Spleen (tissue), 7 donors: ENCODE data around the gene DISC1.

Experiments
- CTCF ChIP-seq, 11 experiments: fragments of 200-600 bp in 7 of 11; fragments of 450-650 bp in 4 of 11; sonication (generic) in 4 of 11; IDR thresholded peaks in 8 of 11; conservative IDR thresholded peaks in 3 of 11; 1 replicate in 7 of 11; 2 replicates in 4 of 11; pipeline versions ENCODE4 v1.4.0 to v1.8.0; 2016 to 2021; ENCODE audit warnings: antibody characterized with exemption in 11 of 11, inconsistent platforms in 4 of 11, mild to moderate bottlenecking in 1 of 11
- POLR2A ChIP-seq, 3 donors: fragments of 450-650 bp; IDR thresholded peaks; one replicate each; pipeline ENCODE4 v1.5.1; 2017; ENCODE audit warnings: antibody characterized with exemption in 3 of 3, mild to moderate bottlenecking in 1 of 3
- POLR2AphosphoS5 ChIP-seq, 3 donors: sonication (generic); formaldehyde crosslinking; IDR thresholded peaks; one replicate each; pipeline ENCODE4 v1.5.1; 2017; ENCODE audit warnings: antibody characterized with exemption in 3 of 3
- donor health status: DM: no; HTN: no; CAD: no; lungs with moderate emphysema.
- donor health status: DM: no; HTN: no; CAD: no.
- donor health status: DM: no; HTN: no; CAD: no.

- TF ChIP-seq CTCF (IDR thresholded peaks at IDR 0.05 in 8 of 11, conservative IDR thresholded peaks at IDR 0.05 in 3 of 11) (no peak), POLR2A (IDR thresholded peaks at IDR 0.05) (no peak), POLR2AphosphoS5 (IDR thresholded peaks at IDR 0.05) (no peak)
Observed at GRCh38 chr1:231810415-231810814, 183.8 kb downstream of the DISC1 start.
